ENCODE data around the gene SERPINA6.
"Not testable (repeated sequence)": the region's sequence is repeated elsewhere in the genome, so short reads cannot be mapped to it uniquely, and the experiment has no call there.

The SERPINA6 gene

GRCh38 chr14:94355191-94355794 is 32.2 kb upstream of the SERPINA6 start:
- TF ChIP-seq SPI1 (IDR thresholded peaks at IDR 0.05; ENCODE audit: low read depth, low read length) (no peak), POLR2A (IDR thresholded peaks at IDR 0.05; ENCODE audit: low read depth, low read length) (no peak), POLR2AphosphoS5 (IDR thresholded peaks at IDR 0.05; ENCODE audit: low read depth, low read length) (no peak), PAX5 (IDR thresholded peaks at IDR 0.05; ENCODE audit: insufficient read depth, low read length, severe bottlenecking) (no peak), TAF1 (IDR thresholded peaks at IDR 0.05; ENCODE audit: low read depth, low read length) (no peak), POU2F2 (IDR thresholded peaks at IDR 0.05; ENCODE audit: low read depth, low read length) (no peak)
- DNase-seq (ENCODE audit: insufficient read length, low spot score) = no peak
- no peak for FAIRE-seq

GRCh38 chr14:94354638-94355185 is 31.6 kb upstream of the SERPINA6 start:
- DNase-seq (ENCODE audit: insufficient read length, low spot score) (no peak), FAIRE-seq (no peak)
- TF ChIP-seq POLR2AphosphoS5 (IDR thresholded peaks at IDR 0.05; ENCODE audit: low read depth, low read length) (no peak), TAF1 (IDR thresholded peaks at IDR 0.05; ENCODE audit: low read depth, low read length) (no peak), POU2F2 (IDR thresholded peaks at IDR 0.05; ENCODE audit: low read depth, low read length) (no peak), SPI1 (IDR thresholded peaks at IDR 0.05; ENCODE audit: low read depth, low read length) (no peak)

GRCh38 chr14:94354190-94354589 is 31.1 kb upstream of the SERPINA6 start:
- FAIRE-seq = not testable (repeated sequence)

GRCh38 chr14:94349276-94349675 is 26.1 kb upstream of the SERPINA6 start:
- DNase-seq (ENCODE audit: insufficient read length, low spot score) (no peak), FAIRE-seq (no peak)
- TF ChIP-seq POLR2A (IDR thresholded peaks at IDR 0.05; ENCODE audit: low read depth, low read length) (no peak), SPI1 (IDR thresholded peaks at IDR 0.05; ENCODE audit: low read depth, low read length) (no peak), POU2F2 (IDR thresholded peaks at IDR 0.05; ENCODE audit: low read depth, low read length) (no peak), TAF1 (IDR thresholded peaks at IDR 0.05; ENCODE audit: low read depth, low read length) (no peak), POLR2AphosphoS5 (IDR thresholded peaks at IDR 0.05; ENCODE audit: low read depth, low read length) (no peak), PAX5 (IDR thresholded peaks at IDR 0.05; ENCODE audit: insufficient read depth, low read length, severe bottlenecking) (no peak)

More at GRCh38 chr14:94354190-94354589, 31.1 kb upstream of the SERPINA6 start:
- not testable (repeated sequence) for DNase-seq (ENCODE audit: insufficient read length, low spot score)

- DNase-seq (ENCODE audit: insufficient read length, low spot score) (no peak), FAIRE-seq (no peak)
- TF ChIP-seq PAX5 (IDR thresholded peaks at IDR 0.05; ENCODE audit: insufficient read depth, low read length, severe bottlenecking) (no peak), TAF1 (IDR thresholded peaks at IDR 0.05; ENCODE audit: low read depth, low read length) (no peak), POLR2AphosphoS5 (IDR thresholded peaks at IDR 0.05; ENCODE audit: low read depth, low read length) (no peak), POU2F2 (IDR thresholded peaks at IDR 0.05; ENCODE audit: low read depth, low read length) (no peak)
Measured at GRCh38 chr14:94348836-94349235, 25.7 kb upstream of the SERPINA6 start.

GRCh38 chr14:94346841-94347240 is 23.7 kb upstream of the SERPINA6 start:
- no peak for TF ChIP-seq TAF1 (IDR thresholded peaks at IDR 0.05; ENCODE audit: low read depth, low read length)
- no peak for TF ChIP-seq SPI1 (IDR thresholded peaks at IDR 0.05; ENCODE audit: low read depth, low read length)
- TF ChIP-seq POLR2A (IDR thresholded peaks at IDR 0.05; ENCODE audit: low read depth, low read length) = no peak
- no peak for TF ChIP-seq POU2F2 (IDR thresholded peaks at IDR 0.05; ENCODE audit: low read depth, low read length)
- TF ChIP-seq PAX5 (IDR thresholded peaks at IDR 0.05; ENCODE audit: insufficient read depth, low read length, severe bottlenecking) = no peak
- TF ChIP-seq POLR2AphosphoS5 (IDR thresholded peaks at IDR 0.05; ENCODE audit: low read depth, low read length) = no peak
- DNase-seq (ENCODE audit: insufficient read length, low spot score) (no peak), FAIRE-seq (no peak)

GRCh38 chr14:94346065-94346786 is 23.1 kb upstream of the SERPINA6 start:
- DNase-seq (ENCODE audit: insufficient read length, low spot score) = not testable (repeated sequence)
- peak; percentile 16 for FAIRE-seq

- no peak for TF ChIP-seq POLR2A (IDR thresholded peaks at IDR 0.05; ENCODE audit: low read depth, low read length)
- DNase-seq (ENCODE audit: insufficient read length, low spot score) (no peak), FAIRE-seq (no peak)
Measured at GRCh38 chr14:94345344-94346064, 22.4 kb upstream of the SERPINA6 start.

- FAIRE-seq (no peak), DNase-seq (ENCODE audit: insufficient read length, low spot score) (no peak)
- TF ChIP-seq SPI1 (IDR thresholded peaks at IDR 0.05; ENCODE audit: low read depth, low read length) (no peak), TAF1 (IDR thresholded peaks at IDR 0.05; ENCODE audit: low read depth, low read length) (no peak), POU2F2 (IDR thresholded peaks at IDR 0.05; ENCODE audit: low read depth, low read length) (no peak), POLR2AphosphoS5 (IDR thresholded peaks at IDR 0.05; ENCODE audit: low read depth, low read length) (no peak), PAX5 (IDR thresholded peaks at IDR 0.05; ENCODE audit: insufficient read depth, low read length, severe bottlenecking) (no peak), POLR2A (IDR thresholded peaks at IDR 0.05; ENCODE audit: low read depth, low read length) (no peak)
Measured at GRCh38 chr14:94344389-94344788, 21.3 kb upstream of the SERPINA6 start.

Measured in GM12891 (cell line).